ENCODE data around the gene TIGD2.

DNA sequence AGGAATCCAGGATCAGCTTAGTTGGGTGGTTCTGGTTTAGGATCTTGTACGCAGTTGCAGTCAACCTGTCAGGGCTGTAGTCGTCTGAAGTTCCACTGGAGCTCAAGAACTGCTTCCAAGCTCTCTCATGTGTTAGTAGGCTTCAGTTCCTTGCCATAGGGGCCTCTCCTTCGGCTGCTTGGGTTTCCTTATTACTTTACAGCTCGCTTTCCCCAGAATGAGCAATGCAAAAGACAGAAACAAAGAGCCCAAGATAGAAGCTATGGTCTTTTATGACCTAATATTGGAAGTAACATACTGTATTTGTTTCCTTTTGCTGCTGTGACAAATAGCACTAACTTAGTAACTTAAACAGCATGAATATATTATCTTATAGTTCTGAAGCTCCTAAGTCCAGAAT lies 51.7 kb downstream of the TIGD2 start:
- TF ChIP-seq, protein P1, sequence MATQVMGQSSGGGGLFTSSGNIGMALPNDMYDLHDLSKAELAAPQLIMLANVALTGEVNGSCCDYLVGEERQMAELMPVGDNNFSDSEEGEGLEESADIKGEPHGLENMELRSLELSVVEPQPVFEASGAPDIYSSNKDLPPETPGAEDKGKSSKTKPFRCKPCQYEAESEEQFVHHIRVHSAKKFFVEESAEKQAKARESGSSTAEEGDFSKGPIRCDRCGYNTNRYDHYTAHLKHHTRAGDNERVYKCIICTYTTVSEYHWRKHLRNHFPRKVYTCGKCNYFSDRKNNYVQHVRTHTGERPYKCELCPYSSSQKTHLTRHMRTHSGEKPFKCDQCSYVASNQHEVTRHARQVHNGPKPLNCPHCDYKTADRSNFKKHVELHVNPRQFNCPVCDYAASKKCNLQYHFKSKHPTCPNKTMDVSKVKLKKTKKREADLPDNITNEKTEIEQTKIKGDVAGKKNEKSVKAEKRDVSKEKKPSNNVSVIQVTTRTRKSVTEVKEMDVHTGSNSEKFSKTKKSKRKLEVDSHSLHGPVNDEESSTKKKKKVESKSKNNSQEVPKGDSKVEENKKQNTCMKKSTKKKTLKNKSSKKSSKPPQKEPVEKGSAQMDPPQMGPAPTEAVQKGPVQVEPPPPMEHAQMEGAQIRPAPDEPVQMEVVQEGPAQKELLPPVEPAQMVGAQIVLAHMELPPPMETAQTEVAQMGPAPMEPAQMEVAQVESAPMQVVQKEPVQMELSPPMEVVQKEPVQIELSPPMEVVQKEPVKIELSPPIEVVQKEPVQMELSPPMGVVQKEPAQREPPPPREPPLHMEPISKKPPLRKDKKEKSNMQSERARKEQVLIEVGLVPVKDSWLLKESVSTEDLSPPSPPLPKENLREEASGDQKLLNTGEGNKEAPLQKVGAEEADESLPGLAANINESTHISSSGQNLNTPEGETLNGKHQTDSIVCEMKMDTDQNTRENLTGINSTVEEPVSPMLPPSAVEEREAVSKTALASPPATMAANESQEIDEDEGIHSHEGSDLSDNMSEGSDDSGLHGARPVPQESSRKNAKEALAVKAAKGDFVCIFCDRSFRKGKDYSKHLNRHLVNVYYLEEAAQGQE (IDR thresholded peaks at IDR 0.05; ENCODE audit: insufficient replicate concordance, low read depth) = no peak
- TF ChIP-seq, protein P2, sequence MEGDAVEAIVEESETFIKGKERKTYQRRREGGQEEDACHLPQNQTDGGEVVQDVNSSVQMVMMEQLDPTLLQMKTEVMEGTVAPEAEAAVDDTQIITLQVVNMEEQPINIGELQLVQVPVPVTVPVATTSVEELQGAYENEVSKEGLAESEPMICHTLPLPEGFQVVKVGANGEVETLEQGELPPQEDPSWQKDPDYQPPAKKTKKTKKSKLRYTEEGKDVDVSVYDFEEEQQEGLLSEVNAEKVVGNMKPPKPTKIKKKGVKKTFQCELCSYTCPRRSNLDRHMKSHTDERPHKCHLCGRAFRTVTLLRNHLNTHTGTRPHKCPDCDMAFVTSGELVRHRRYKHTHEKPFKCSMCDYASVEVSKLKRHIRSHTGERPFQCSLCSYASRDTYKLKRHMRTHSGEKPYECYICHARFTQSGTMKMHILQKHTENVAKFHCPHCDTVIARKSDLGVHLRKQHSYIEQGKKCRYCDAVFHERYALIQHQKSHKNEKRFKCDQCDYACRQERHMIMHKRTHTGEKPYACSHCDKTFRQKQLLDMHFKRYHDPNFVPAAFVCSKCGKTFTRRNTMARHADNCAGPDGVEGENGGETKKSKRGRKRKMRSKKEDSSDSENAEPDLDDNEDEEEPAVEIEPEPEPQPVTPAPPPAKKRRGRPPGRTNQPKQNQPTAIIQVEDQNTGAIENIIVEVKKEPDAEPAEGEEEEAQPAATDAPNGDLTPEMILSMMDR (IDR thresholded peaks at IDR 0.05; ENCODE audit: insufficient read depth, low read length) = no peak
- TF ChIP-seq GABPA (IDR thresholded peaks at IDR 0.05; ENCODE audit: low read depth) = no peak
- TF ChIP-seq POLR2AphosphoS5 (IDR thresholded peaks at IDR 0.05; ENCODE audit: low read depth) = no peak

All from HL-60 (cell line).